ENCODE data around the gene SGF29. TPM values are rescaled to one million over a fixed set of nuclear protein-coding genes. Genes with fewer than 3 reads are reported as not detected.
A peak's percentile ranks its signal among the peaks of the same experiment; 100 is the strongest.
"Not testable (repeated sequence)": the region's sequence is repeated elsewhere in the genome, so short reads cannot be mapped to it uniquely, and the experiment has no call there.

The SGF29 gene
- total and polyA plus RNA-seq, 9 of the 15 experiments (the other 6 are each of a cell fraction or from before 2014, with no cell fraction given), result 2.6 to 36.1 (median 21.2) TPM

- DNase-seq (ENCODE audit: extremely low read depth in 1 of 4, low spot score in 3 of 4); H3K9ac ChIP-seq (ENCODE audit: insufficient read depth in 1 of 2, low read depth in 2 of 2, low read length in 2 of 2); H3K4me2 ChIP-seq (ENCODE audit: insufficient read depth, low read length); ATAC-seq; H3K4me1 ChIP-seq (replicated peaks in 1 of 2; ENCODE audit: control insufficient read depth in 2 of 2, insufficient read depth in 2 of 2, low read length in 2 of 2); BruUV-seq (replicated peaks); POLR2A ChIA-PET; FAIRE-seq; H3K4me3 ChIP-seq; H3K9me1 ChIP-seq (ENCODE audit: control insufficient read depth, insufficient read depth, low read length); H2AFZ ChIP-seq (ENCODE audit: low read depth, low read length); H3K27ac ChIP-seq (ENCODE audit: extremely low read depth, low read depth, low read length); H3K79me2 ChIP-seq (ENCODE audit: control insufficient read depth, insufficient read depth, low read length); CTCF ChIA-PET (ENCODE audit: low intra/inter-chr PET ratio); H3K27me3 ChIP-seq (ENCODE audit: control insufficient read depth in 2 of 2, insufficient read depth in 2 of 2, low read length in 2 of 2); H3K36me3 ChIP-seq (ENCODE audit: control insufficient read depth, insufficient read depth, low read length); intact Hi-C loops (cut with micrococcal nuclease); H3K9me3 ChIP-seq (replicated peaks; ENCODE audit: control insufficient read depth, insufficient read depth, low read depth, low read length); H4K20me1 ChIP-seq (replicated peaks; ENCODE audit: control insufficient read depth, insufficient read depth, low read length): not testable (repeated sequence)
- 0% methylated on average over 1 of the region's 1 CpG for WGBS (ENCODE audit: insufficient coverage, low coverage, missing lambda C conversion rate)
- in situ Hi-C loops (cut with MboI), result loop anchor here (25.0 kb wide), 4 partner anchors 92 to 1592 kb away; partner anchors contain the start of genes EIF3C and EIF3CL
- TF ChIP-seq ZNF121 (CRISPR knock-in tag; conservative IDR thresholded peaks at IDR 0.05), result peak; percentile 32
Observed at GRCh38 chr16:28620316-28620715, 66.6 kb downstream of the SGF29 start.

GRCh38 chr16:28621481-28622155, 67.9 kb downstream of the SGF29 start:
- no peaks in the 10 kb centered on the region for H3K4me1 ChIP-seq (replicated peaks in 1 of 2; ENCODE audit: control insufficient read depth in 2 of 2, insufficient read depth in 2 of 2, low read length in 2 of 2)
- H2AFZ ChIP-seq (ENCODE audit: low read depth, low read length), result no peak overlapping the region
- no peak for FAIRE-seq
- BruUV-seq (replicated peaks), result no TSS peak
- no peaks in the 10 kb centered on the region for H3K9me3 ChIP-seq (replicated peaks; ENCODE audit: control insufficient read depth, insufficient read depth, low read depth, low read length)
- H3K4me2 ChIP-seq (ENCODE audit: insufficient read depth, low read length), result no peak overlapping the region
- no peak overlapping the region for H3K9ac ChIP-seq (ENCODE audit: insufficient read depth in 1 of 2, low read depth in 2 of 2, low read length in 2 of 2)
- no peak overlapping the region for H3K27ac ChIP-seq (ENCODE audit: extremely low read depth, low read depth, low read length)
- WGBS (ENCODE audit: insufficient coverage, low coverage, missing lambda C conversion rate), result 18% methylated on average over 6 of the region's 7 CpGs
- H3K9me1 ChIP-seq (ENCODE audit: control insufficient read depth, insufficient read depth, low read length), result no peaks in the 10 kb centered on the region
- in situ Hi-C loops (cut with MboI) (loop anchor here (25.0 kb wide), 4 partner anchors 91 to 1591 kb away; partner anchors contain the start of genes EIF3C and EIF3CL), intact Hi-C loops (cut with micrococcal nuclease) (no loop called here)
- ChIA-PET POLR2A (no interaction called here), CTCF (ENCODE audit: low intra/inter-chr PET ratio) (no interaction called here)
- H3K36me3 ChIP-seq (ENCODE audit: control insufficient read depth, insufficient read depth, low read length), result no peaks in the 10 kb centered on the region
- H3K4me3 ChIP-seq, result no peak overlapping the region
- no peaks in the 10 kb centered on the region for H3K79me2 ChIP-seq (ENCODE audit: control insufficient read depth, insufficient read depth, low read length)
- no peaks in the 10 kb centered on the region; a peak in 2 of 5 replicates for H3K27me3 ChIP-seq (ENCODE audit: control insufficient read depth in 2 of 2, insufficient read depth in 2 of 2, low read length in 2 of 2)
- ATAC-seq, result no peak
- peak in 1 of 4 experiments; percentile 5 for DNase-seq (ENCODE audit: extremely low read depth in 1 of 4, low spot score in 3 of 4)
- H4K20me1 ChIP-seq (replicated peaks; ENCODE audit: control insufficient read depth, insufficient read depth, low read length), result no peaks in the 10 kb centered on the region
- TF ChIP-seq PURB (CRISPR knock-in tag; IDR thresholded peaks at IDR 0.05; ENCODE audit: low read depth) (no peak), JUN (IDR thresholded peaks at IDR 0.05; ENCODE audit: borderline replicate concordance, low read depth, low read length) (no peak), JUN (CRISPR knock-in tag; IDR thresholded peaks at IDR 0.05; ENCODE audit: borderline replicate concordance) (no peak), MITF (IDR thresholded peaks at IDR 0.05) (no peak), ZNF75A (CRISPR knock-in tag; IDR thresholded peaks at IDR 0.05) (no peak), SIN3A (IDR thresholded peaks at IDR 0.05; ENCODE audit: borderline replicate concordance in 2 of 2, control insufficient read depth in 1 of 2, low read depth in 2 of 2, low read length in 2 of 2) (no peak), KLF1 (tag; IDR thresholded peaks at IDR 0.05) (no peak)
